GM21825 (cell line): Measurements from ENCODE around the gene CHST3.
"Not testable (repeated sequence)": the region's sequence is repeated elsewhere in the genome, so short reads cannot be mapped to it uniquely, and the experiment has no call there.

Experiments used
- ATAC-seq: cut with Tn5 transposase; IDR thresholded peaks from one replicate; pipeline ENCODE4 v1.9.1; 2021; ENCODE audit warnings: mild to moderate bottlenecking, moderate library complexity; ENCODE audit not compliant: unreplicated experiment

The CHST3 gene

GRCh38 chr10:71948496-71949067 is 15.6 kb upstream of the CHST3 start:
- no peak for ATAC-seq

- no peak for ATAC-seq
These were observed 13.5 kb upstream of the CHST3 start for GRCh38 chr10:71950683-71951082.

GRCh38 chr10:71952745-71953144 is 11.4 kb upstream of the CHST3 start:
- no peak for ATAC-seq

- no peak for ATAC-seq
These were observed 6.5 kb upstream of the CHST3 start for GRCh38 chr10:71957546-71958275.

GRCh38 chr10:71959526-71959925 is 4.7 kb upstream of the CHST3 start:
- no peak for ATAC-seq

GRCh38 chr10:71961831-71962230 is 2.4 kb upstream of the CHST3 start:
- no peak for ATAC-seq

GRCh38 chr10:71962901-71963300 is 1.3 kb upstream of the CHST3 start:
- ATAC-seq, result no peak

- no peak for ATAC-seq
These were observed 671 bp upstream of the CHST3 start for GRCh38 chr10:71963351-71964097.

- no peak for ATAC-seq
These were observed 734 bp downstream of the CHST3 start for GRCh38 chr10:71964743-71965515.

- no peak for ATAC-seq
These were observed 1.4 kb downstream of the CHST3 start for GRCh38 chr10:71965623-71966022.

- ATAC-seq, result no peak
These were observed 2.1 kb downstream of the CHST3 start for GRCh38 chr10:71966046-71967004.

- not testable (repeated sequence) for ATAC-seq
These were observed 3.8 kb downstream of the CHST3 start for GRCh38 chr10:71967958-71968357.

- ATAC-seq, result no peak
These were observed 4.6 kb downstream of the CHST3 start for GRCh38 chr10:71968553-71969474.

GRCh38 chr10:71969929-71970328 is 5.7 kb downstream of the CHST3 start:
- no peak for ATAC-seq

GRCh38 chr10:71970331-71970730 is 6.1 kb downstream of the CHST3 start:
- no peak for ATAC-seq

GRCh38 chr10:71970869-71971268 is 6.7 kb downstream of the CHST3 start:
- no peak for ATAC-seq

GRCh38 chr10:71971311-71971731 is 7.1 kb downstream of the CHST3 start:
- ATAC-seq, result no peak

GRCh38 chr10:71971769-71972555 is 7.8 kb downstream of the CHST3 start:
- no peak for ATAC-seq
